Bronchial epithelial cell (primary cell): ENCODE data around the gene PRSS38. TPM values are rescaled to one million over a fixed set of nuclear protein-coding genes. Genes with fewer than 3 reads are reported as not detected.

ENCODE experiments used
- DNase-seq: peaks from one replicate; pipeline ENCODE4 v3.0.0-alpha.2; 2010; ENCODE audit warnings: low read depth
- FAIRE-seq: peaks from 2 replicates; lab custom pipeline; 2011; peaks lifted over from hg19 to GRCh38; lab: Jason Lieb, UNC
- H3K27me3 ChIP-seq: 2 replicates; pipeline ENCODE4 v1.5.1; 2011; ENCODE audit warnings: low read length; ENCODE audit not compliant: control insufficient read depth, insufficient read depth
- H3K36me3 ChIP-seq: 2 replicates; pipeline ENCODE4 v1.5.1; 2011; ENCODE audit warnings: low read length; ENCODE audit not compliant: control insufficient read depth, insufficient read depth
- H3K4me3 ChIP-seq: 2 replicates; pipeline ENCODE4 v1.5.1; 2011; ENCODE audit warnings: mild to moderate bottlenecking, low read depth, low read length, control low read depth
- total RNA-seq: library from RNA; depleted of rRNA; stranded (reverse); fragments of >200 nt; gene quantifications from 2 replicates; pipeline ENCODE4 v1.2.1, GENCODE V29; 2014
- TF ChIP-seq, protein P1 (sequence below): IDR thresholded peaks from 2 replicates; pipeline ENCODE4 v1.5.1; 2011; ENCODE audit warnings: mild to moderate bottlenecking, moderate library complexity, low read length, control low read depth, inconsistent platforms; ENCODE audit not compliant: insufficient read depth, severe bottlenecking

PRSS38 gene
- total RNA-seq, 1 donor from 2014 or later, result not detected

DNA sequence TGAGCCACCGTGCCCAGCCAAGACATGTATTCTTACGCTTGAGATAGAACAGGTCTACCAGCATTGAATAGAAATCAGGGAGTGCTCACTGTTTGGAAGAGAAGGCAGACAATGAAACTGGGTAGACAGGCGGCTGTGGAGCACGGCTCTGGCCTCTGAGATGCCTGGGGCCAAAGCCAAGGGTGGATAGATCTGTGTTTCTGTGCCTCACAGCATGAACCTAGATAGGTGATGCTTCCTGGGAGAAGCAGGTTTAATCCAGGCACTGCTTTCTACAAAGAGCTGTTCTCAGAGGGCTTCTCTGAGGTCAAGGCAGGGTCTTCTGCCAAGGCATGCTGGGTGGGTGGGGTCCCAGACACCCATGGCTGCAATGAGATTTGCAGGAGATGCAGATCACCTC lies 24.6 kb upstream of the PRSS38 start:
- Histone ChIP-seq H3K4me3 (no peak overlapping the region), H3K36me3 (no peaks in the 10 kb centered on the region), H3K27me3 (peaks cover 2% of the 10 kb centered on the region)
- no peak for FAIRE-seq
- DNase-seq, result no peak
- TF ChIP-seq, protein P1, sequence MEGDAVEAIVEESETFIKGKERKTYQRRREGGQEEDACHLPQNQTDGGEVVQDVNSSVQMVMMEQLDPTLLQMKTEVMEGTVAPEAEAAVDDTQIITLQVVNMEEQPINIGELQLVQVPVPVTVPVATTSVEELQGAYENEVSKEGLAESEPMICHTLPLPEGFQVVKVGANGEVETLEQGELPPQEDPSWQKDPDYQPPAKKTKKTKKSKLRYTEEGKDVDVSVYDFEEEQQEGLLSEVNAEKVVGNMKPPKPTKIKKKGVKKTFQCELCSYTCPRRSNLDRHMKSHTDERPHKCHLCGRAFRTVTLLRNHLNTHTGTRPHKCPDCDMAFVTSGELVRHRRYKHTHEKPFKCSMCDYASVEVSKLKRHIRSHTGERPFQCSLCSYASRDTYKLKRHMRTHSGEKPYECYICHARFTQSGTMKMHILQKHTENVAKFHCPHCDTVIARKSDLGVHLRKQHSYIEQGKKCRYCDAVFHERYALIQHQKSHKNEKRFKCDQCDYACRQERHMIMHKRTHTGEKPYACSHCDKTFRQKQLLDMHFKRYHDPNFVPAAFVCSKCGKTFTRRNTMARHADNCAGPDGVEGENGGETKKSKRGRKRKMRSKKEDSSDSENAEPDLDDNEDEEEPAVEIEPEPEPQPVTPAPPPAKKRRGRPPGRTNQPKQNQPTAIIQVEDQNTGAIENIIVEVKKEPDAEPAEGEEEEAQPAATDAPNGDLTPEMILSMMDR, result no peak

DNA sequence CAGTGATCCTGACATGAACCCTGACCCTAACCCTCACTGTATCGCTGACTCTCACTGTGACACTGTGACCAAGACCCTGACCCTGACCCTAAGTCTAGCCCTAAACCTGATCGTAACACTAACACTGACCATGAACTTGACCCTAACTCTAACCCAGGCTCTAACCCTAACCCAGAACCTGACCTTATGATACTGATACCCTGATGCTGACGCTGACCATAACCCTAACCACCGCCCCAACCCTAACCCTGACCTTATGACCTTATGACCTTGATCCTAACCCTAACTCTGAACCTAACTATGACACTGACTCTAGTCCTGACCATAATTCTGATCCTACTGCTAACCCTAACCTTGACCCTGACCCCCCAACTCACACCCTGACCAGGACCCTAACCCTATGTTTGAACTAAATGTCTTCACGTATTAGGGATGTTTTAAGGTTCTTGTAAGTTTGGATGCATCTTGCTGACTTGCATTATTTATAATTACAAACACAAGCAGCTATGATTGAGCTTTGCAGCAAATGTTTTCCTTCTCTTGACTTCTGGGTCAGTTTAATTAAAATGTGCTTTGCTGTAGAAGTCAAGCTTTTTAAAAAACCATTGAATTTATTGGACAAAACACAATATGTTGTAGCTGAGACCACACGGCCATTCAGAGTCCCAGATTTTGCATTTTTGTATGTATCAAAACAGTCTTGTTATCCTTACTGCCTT lies 23.9 kb upstream of the PRSS38 start:
- Histone ChIP-seq H3K36me3 (no peaks in the 10 kb centered on the region), H3K27me3 (peaks cover 2% of the 10 kb centered on the region), H3K4me3 (no peak overlapping the region)
- TF ChIP-seq, protein P1, result no peak
- peak; percentile 85 for FAIRE-seq
- no peak for DNase-seq

DNA sequence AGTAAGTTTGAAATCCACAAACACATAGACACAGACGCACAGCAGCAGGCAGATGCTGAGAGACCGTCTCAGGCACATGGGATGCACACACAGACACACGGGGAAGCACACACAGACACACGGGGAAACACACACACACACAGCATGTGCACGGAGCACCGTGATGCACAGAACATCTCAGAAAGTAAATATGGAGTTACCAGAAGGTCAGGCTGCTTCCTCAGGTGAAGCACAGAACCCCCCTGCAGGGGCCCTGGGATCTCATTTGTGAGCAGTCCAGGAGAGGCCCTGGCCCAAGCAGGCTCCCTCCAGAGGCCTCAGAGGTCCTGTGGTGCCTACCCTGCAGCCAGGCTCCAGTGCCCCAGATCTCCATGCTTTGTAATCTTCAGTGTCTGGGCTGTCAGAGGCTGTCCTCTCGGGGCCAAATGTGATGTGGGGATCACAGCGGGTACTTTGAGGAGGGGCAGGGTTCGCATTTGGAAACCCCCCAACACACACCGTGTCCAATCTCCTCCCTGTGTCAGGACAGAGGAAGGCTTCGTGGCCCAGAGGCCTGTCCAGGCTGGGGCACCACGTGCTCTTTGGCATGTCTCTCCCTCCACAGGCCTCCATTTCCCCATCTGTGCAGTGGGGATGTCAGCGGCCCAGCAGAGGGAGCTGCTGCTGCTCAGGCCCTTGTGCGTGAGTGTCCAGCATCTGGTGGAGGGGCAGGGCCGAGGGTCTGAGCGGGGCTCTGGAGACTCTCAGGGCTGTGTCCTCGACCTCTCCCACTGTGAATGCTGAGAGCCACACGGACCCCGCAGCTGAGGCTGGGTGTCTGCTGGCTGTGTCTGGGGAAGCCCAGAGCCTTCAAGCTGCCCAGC lies 23.0 kb upstream of the PRSS38 start:
- no peak overlapping the region for H3K4me3 ChIP-seq
- DNase-seq, result no peak

DNA sequence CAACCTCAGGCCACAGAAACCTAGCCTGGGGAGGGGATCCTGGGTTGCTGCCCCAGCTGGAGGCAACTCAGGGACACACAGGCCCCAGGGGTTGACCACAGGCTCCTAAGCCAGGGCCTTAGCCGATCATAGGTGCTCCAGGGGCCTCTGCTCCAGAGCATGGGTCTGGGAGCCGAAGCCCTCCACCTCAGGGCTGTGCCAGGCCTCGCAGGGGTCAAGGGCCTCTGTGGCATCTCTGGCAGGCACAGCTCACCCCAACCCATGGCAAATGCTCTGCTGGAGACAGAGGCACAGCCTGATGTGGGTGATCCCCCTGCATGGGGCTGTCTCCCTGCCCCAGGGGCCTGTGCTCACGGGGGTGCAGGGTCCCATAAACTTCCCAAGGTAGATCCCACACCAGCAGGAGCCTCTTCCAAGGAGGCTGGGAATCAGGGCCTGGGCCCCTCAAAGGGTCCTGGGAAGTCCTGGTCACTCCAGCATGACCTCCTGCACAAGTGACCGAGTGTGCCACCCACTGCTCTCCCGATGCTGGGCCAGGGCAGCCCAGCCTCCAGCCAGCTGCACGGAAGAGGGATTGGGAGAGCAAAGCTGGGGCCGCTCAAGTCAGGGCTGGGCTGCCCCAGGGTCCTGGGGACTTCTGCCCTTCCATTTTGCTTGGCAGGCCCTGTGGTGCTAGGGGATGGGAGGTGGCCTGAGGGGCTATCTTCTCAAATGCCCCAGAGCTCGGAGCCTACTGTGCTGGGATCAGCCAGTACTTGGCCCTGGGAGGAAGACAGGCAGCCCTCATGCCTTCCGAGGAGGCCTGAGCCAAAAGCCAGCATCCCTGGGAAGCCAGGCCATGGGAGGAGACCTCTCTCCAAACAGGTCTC lies 22.2 kb upstream of the PRSS38 start:
- Histone ChIP-seq H3K27me3 (peaks cover 5% of the 10 kb centered on the region), H3K4me3 (no peak overlapping the region), H3K36me3 (no peaks in the 10 kb centered on the region)
- TF ChIP-seq, protein P1, result no peak
- no peak for FAIRE-seq
- no peak for DNase-seq

More for the DNA sequence above, 23.0 kb upstream of the PRSS38 start:
- no peaks in the 10 kb centered on the region for H3K36me3 ChIP-seq
- FAIRE-seq, result no peak
- peaks cover 2% of the 10 kb centered on the region for H3K27me3 ChIP-seq
- TF ChIP-seq, protein P1, result no peak

DNA sequence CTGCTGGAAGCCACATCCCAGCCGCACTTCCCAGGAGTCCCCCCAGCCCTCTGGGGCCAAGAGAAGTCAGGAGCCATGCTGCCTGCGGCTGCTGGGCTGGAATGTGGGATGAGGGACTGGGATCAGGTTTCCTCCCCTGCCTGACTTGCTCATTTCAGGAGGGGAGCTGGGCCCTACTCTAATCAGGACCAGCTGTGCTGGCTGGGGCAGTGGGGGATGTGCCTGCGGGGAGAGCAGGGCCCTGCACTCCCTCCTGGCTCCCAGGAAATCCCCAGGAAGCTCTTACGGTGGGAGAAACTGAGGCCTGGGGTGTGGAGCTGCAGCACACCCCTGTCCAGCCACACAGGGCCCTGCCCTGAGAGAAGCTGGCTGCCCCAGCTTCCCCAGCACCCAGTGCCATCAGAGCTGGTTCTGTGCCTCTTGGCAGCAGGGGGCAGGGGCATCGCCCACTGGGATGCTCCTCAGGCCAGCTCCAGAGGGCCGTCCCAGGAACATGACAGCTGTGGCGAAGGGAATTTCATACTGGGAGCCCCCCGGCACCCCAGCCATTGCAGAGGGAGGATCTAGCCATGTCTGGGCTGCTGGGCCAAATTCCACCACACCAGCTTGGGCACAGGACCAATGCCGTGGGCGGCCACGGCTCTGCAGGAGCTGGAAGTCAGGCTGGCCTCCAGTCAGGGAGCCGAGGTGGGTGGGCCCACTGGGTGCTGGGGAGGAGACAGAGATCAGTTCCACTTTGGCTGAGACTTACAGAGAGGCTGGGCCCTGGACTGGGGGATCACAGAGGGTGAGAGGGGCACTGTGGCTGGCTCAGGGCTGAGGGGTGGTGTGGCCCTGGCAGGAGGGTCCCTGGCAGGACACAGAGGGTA lies 21.3 kb upstream of the PRSS38 start:
- no peaks in the 10 kb centered on the region for H3K36me3 ChIP-seq
- H3K27me3 ChIP-seq, result peaks cover 10% of the 10 kb centered on the region
- FAIRE-seq, result no peak
- TF ChIP-seq, protein P1, result no peak
- no peak overlapping the region for H3K4me3 ChIP-seq
- peak; percentile 25 for DNase-seq
